ENCODE measurements around the gene KRAS.

DNA sequence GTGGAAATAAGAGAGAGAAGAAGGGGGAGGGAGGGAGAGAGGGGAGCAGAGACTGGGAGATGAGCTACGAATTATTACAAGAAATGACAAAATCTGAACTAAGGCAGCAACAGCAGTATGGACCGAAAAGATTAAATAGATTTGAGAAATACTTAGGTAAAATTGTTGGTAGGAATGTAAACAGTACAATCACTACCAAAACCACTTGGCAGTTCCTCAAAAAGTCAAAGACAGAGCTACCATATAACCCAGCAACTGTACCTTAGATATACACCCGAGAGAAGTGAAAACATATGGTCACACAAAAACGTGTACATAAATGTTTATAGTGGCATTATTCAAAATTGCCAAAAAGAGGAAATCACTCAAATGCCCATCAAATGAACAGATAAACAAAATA, 14.1 kb downstream of the KRAS start:
- TF ChIP-seq POLR2AphosphoS5 (IDR thresholded peaks at IDR 0.05; ENCODE audit: low read depth, low read length) (no peak), TAF1 (IDR thresholded peaks at IDR 0.05; ENCODE audit: borderline replicate concordance, low read depth, low read length) (no peak)

Data from GM12892 (cell line).